ENCODE results near the gene PHLDA3.
"Not testable (repeated sequence)": the region's sequence is repeated elsewhere in the genome, so short reads cannot be mapped to it uniquely, and the experiment has no call there.

Gene PHLDA3

GRCh38 chr1:201503397-201504176 lies 34.6 kb upstream of the PHLDA3 start:
- DNase-seq = no peak

- DNase-seq = no peak
Observed at GRCh38 chr1:201502511-201502857, 33.5 kb upstream of the PHLDA3 start.

GRCh38 chr1:201501812-201502510 lies 33.0 kb upstream of the PHLDA3 start:
- DNase-seq = no peak

- no peak for DNase-seq
Observed at GRCh38 chr1:201501144-201501543, 32.2 kb upstream of the PHLDA3 start.

GRCh38 chr1:201500670-201501120 lies 31.7 kb upstream of the PHLDA3 start:
- no peak for DNase-seq

- no peak for DNase-seq
Observed at GRCh38 chr1:201499795-201500669, 31.0 kb upstream of the PHLDA3 start.

GRCh38 chr1:201499191-201499590 lies 30.2 kb upstream of the PHLDA3 start:
- DNase-seq = no peak

GRCh38 chr1:201498621-201499020 lies 29.6 kb upstream of the PHLDA3 start:
- no peak for DNase-seq

GRCh38 chr1:201497935-201498509 lies 29.0 kb upstream of the PHLDA3 start:
- no peak for DNase-seq

GRCh38 chr1:201496296-201496690 lies 27.3 kb upstream of the PHLDA3 start:
- DNase-seq = no peak

GRCh38 chr1:201495551-201496295 lies 26.7 kb upstream of the PHLDA3 start:
- DNase-seq = no peak

GRCh38 chr1:201493757-201494617 lies 25.0 kb upstream of the PHLDA3 start:
- no peak for DNase-seq

GRCh38 chr1:201493026-201493656 lies 24.2 kb upstream of the PHLDA3 start:
- not testable (repeated sequence) for DNase-seq

- no peak for DNase-seq
Observed at GRCh38 chr1:201491896-201492511, 23.0 kb upstream of the PHLDA3 start.

GRCh38 chr1:201490708-201491131 lies 21.7 kb upstream of the PHLDA3 start:
- DNase-seq = no peak

GRCh38 chr1:201489643-201490261 lies 20.8 kb upstream of the PHLDA3 start:
- DNase-seq = no peak

GRCh38 chr1:201488830-201489589 lies 20.0 kb upstream of the PHLDA3 start:
- no peak for DNase-seq

GRCh38 chr1:201487742-201488141 lies 18.8 kb upstream of the PHLDA3 start:
- DNase-seq = no peak

GRCh38 chr1:201486187-201486586 lies 17.2 kb upstream of the PHLDA3 start:
- no peak for DNase-seq

All from activated CD4-positive, CD25-positive, alpha-beta regulatory T cell (primary cell).